ENCODE data around the gene AGT. TPM values are rescaled to one million over a fixed set of nuclear protein-coding genes. Genes with fewer than 3 reads are reported as not detected.
"Not testable (repeated sequence)": the region's sequence is repeated elsewhere in the genome, so short reads cannot be mapped to it uniquely, and the experiment has no call there.

The AGT gene
- total RNA-seq, 4 donors from 2014 or later: 1.7 to 47.3 (median 38.6) TPM

GRCh38 chr1:230701434-230701833, 12.5 kb downstream of the AGT start:
- TF ChIP-seq POLR2A (IDR thresholded peaks at IDR 0.05) (no peak), CTCF (IDR thresholded peaks at IDR 0.05) (no peak)
- no peaks in the 10 kb centered on the region for H3K4me1 ChIP-seq

GRCh38 chr1:230700132-230700531, 13.8 kb downstream of the AGT start:
- TF ChIP-seq CTCF (IDR thresholded peaks at IDR 0.05): no peak
- TF ChIP-seq POLR2A (IDR thresholded peaks at IDR 0.05): no peak
- H3K9me3 ChIP-seq: no peaks in the 10 kb centered on the region
- no peaks in the 10 kb centered on the region for H3K36me3 ChIP-seq
- no peaks in the 10 kb centered on the region for H3K27me3 ChIP-seq
- no peak for DNase-seq
- no peak overlapping the region for H3K27ac ChIP-seq
- no peak overlapping the region for H3K4me3 ChIP-seq
- H3K4me1 ChIP-seq: no peaks in the 10 kb centered on the region

More at GRCh38 chr1:230701434-230701833, 12.5 kb downstream of the AGT start:
- H3K27ac ChIP-seq: no peak overlapping the region
- no peak for DNase-seq
- H3K9me3 ChIP-seq: no peaks in the 10 kb centered on the region
- no peaks in the 10 kb centered on the region for H3K27me3 ChIP-seq
- H3K36me3 ChIP-seq: no peaks in the 10 kb centered on the region
- H3K4me3 ChIP-seq: no peak overlapping the region

DNA sequence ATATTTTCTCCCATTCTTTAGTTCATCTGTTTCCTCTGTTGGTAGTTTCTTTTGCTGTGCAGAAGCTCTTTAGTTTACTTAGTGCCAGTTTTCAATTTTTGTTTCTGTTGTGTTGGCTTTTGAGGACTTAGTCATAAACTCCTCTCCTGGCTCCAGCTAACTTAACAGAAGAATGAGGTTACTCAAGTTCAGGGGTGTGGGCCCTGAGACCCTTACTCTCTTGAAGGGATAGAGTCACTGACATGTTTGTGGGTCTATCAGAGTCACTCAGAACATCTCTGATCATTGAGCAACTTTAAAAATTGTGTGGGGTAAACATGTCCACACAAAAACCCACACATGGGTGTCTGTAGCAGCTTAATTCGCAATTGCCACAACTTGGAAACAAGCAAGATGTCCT, 14.2 kb downstream of the AGT start:
- no peaks in the 10 kb centered on the region for H3K9me3 ChIP-seq

GRCh38 chr1:230698964-230699363, 15.0 kb downstream of the AGT start:
- H3K27ac ChIP-seq, H3K27me3 ChIP-seq, H3K4me1 ChIP-seq, H3K4me3 ChIP-seq, DNase-seq, H3K9me3 ChIP-seq, H3K36me3 ChIP-seq: not testable (repeated sequence)

More for the DNA sequence above, 14.2 kb downstream of the AGT start:
- Histone ChIP-seq H3K27me3 (no peaks in the 10 kb centered on the region), H3K4me1 (no peaks in the 10 kb centered on the region), H3K4me3 (no peak overlapping the region), H3K27ac (no peak overlapping the region), H3K36me3 (no peaks in the 10 kb centered on the region)
- no peak for TF ChIP-seq POLR2A (IDR thresholded peaks at IDR 0.05)
- no peak for TF ChIP-seq CTCF (IDR thresholded peaks at IDR 0.05)
- DNase-seq: no peak

DNA sequence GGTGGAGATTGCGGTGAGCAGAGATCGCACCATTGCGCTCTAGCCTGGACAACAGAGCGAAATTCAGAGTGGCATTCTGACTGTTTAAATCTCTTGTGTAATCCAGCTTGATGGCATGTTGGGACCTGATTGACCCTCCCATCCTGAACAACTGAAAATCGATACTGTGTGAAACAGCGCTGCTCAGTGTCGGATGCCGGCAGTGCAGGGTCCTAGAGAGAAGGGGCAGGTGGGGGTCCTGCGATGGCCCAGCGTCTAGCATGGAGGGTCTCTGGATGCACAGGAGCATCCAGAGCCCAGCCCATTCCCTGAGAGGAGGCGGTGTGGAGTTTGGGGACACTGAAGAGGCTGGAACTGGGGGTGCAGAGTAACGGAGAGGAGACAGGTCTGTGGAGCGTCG, 15.8 kb downstream of the AGT start:
- H3K27ac ChIP-seq: no peak overlapping the region
- TF ChIP-seq POLR2A (IDR thresholded peaks at IDR 0.05): no peak
- TF ChIP-seq CTCF (IDR thresholded peaks at IDR 0.05): no peak

DNA sequence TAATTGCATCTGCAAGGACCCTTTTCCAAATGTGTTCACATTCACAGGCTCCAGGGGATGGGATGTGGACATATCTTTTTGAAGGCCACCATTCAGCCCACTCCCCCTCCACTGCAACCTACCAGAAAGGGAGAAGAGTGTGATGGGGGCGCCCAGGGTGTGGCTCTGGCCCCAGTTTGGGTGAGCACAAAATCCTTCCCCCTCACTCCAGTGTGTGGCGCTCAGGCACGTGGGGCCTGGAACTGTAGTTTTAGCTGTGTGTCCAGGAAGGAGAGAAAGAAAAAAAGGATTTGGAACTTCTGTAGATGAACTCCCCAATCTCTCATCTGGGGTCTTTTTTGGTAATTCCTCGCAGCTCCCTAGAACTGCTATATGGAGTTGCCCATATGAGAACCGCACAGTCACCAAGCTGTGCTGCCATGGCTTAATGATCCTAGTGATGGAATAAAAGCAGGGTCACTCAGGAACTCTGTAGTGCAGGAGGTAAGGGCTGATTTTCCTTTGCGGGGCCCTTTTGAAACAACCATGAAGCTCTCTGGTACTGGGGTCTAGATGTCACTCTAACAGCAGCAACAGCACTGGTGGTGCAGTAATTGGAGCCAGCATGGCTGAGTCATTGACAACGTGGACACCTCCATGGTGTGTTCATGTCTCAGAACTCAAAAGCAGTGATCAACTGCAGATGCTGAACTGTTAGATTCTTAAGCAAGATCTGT, 17.0 kb downstream of the AGT start:
- H3K9me3 ChIP-seq: no peaks in the 10 kb centered on the region
- H3K4me3 ChIP-seq: no peak overlapping the region
- H3K27ac ChIP-seq: no peak overlapping the region
- no peaks in the 10 kb centered on the region for H3K4me1 ChIP-seq
- no peak for TF ChIP-seq POLR2A (IDR thresholded peaks at IDR 0.05)
- no peak for TF ChIP-seq CTCF (IDR thresholded peaks at IDR 0.05)
- DNase-seq: no peak
- no peaks in the 10 kb centered on the region for H3K27me3 ChIP-seq
- peaks cover 0 to 23% (median 0%) of the 10 kb centered on the region in 3 donors for H3K36me3 ChIP-seq

More for the DNA sequence above, 15.8 kb downstream of the AGT start:
- Histone ChIP-seq H3K4me1 (no peaks in the 10 kb centered on the region), H3K36me3 (peaks cover 0 to 10% (median 0%) of the 10 kb centered on the region in 3 donors), H3K27me3 (no peaks in the 10 kb centered on the region), H3K9me3 (no peaks in the 10 kb centered on the region), H3K4me3 (no peak overlapping the region)
- no peak for DNase-seq

All from Peyer's patch (tissue), 4 donors.